ENCODE results near the gene ARRDC3.
"Not testable (repeated sequence)": the region's sequence is repeated elsewhere in the genome, so short reads cannot be mapped to it uniquely, and the experiment has no call there.

ARRDC3 gene

GRCh38 chr5:91408710-91409109, 25.6 kb upstream of the ARRDC3 start:
- TF ChIP-seq, protein P1, sequence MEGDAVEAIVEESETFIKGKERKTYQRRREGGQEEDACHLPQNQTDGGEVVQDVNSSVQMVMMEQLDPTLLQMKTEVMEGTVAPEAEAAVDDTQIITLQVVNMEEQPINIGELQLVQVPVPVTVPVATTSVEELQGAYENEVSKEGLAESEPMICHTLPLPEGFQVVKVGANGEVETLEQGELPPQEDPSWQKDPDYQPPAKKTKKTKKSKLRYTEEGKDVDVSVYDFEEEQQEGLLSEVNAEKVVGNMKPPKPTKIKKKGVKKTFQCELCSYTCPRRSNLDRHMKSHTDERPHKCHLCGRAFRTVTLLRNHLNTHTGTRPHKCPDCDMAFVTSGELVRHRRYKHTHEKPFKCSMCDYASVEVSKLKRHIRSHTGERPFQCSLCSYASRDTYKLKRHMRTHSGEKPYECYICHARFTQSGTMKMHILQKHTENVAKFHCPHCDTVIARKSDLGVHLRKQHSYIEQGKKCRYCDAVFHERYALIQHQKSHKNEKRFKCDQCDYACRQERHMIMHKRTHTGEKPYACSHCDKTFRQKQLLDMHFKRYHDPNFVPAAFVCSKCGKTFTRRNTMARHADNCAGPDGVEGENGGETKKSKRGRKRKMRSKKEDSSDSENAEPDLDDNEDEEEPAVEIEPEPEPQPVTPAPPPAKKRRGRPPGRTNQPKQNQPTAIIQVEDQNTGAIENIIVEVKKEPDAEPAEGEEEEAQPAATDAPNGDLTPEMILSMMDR (IDR thresholded peaks at IDR 0.05; ENCODE audit: insufficient read depth, low read depth, low read length, missing control alignments): no peak
- DNase-seq (ENCODE audit: low read depth): peak; percentile 16

DNA sequence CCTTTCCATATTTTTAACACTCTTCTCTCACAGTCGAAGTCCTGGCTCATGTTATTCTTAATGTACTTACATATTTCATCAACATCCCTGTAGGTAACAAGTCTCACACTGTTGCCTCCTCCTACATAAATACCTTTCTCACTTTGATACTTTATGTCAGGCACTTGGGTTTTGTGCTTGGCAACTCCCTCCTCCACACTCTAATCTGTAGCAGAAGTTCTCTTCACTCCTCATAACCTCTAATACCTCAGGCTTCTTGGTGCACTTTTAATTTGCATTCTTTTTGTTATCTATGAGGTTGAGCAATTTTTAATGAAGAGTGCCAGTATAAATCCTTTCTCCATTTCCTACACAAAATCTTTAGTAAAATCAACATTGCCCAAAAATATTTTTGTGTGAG, 24.1 kb upstream of the ARRDC3 start:
- DNase-seq (ENCODE audit: low read depth): no peak
- TF ChIP-seq, protein P1 (IDR thresholded peaks at IDR 0.05; ENCODE audit: insufficient read depth, low read depth, low read length, missing control alignments): no peak
- H3K4me3 ChIP-seq (ENCODE audit: low read length): no peak overlapping the region

More at GRCh38 chr5:91408710-91409109, 25.6 kb upstream of the ARRDC3 start:
- no peak overlapping the region for H3K4me3 ChIP-seq (ENCODE audit: low read length)

DNA sequence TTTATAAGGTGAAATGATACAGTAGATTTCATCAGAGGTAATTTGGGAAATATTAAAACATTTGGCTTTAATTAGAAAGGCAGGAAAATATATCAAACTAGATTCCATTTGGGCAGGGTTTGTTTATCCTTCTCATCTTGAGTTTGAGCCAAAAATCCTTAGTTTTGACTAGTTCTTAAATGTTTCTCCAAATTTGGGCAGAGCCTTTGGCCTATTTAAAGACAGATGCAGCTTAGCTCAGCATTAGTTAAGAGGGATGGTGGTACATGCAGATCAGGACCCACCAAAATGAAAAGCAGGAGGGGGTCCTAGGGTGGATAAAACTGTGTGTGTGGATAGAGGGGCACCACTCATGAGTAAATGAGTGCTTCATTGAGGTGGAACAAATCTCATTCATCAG, 20.3 kb upstream of the ARRDC3 start:
- TF ChIP-seq, protein P1 (IDR thresholded peaks at IDR 0.05; ENCODE audit: insufficient read depth, low read depth, low read length, missing control alignments): no peak
- DNase-seq (ENCODE audit: low read depth): no peak
- no peak overlapping the region for H3K4me3 ChIP-seq (ENCODE audit: low read length)

DNA sequence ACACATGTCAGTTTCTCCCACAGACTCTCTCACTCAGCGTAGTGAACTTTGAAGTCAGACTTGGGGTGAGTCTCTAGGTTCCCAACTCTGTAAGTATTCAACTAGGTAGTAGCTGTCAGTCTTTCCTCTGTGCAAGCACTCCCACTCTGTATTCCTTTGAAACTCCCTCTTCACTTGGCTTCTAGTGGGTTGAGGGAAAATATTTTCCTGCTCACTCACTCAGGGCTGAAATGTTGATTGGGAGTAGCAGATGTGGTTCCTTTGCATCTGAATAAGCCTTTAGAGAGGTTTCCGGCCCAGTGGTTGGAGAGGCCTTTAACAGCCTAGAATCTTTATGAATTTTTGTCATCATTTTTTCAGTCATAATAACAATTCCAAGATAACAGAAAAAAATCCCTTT, 18.1 kb upstream of the ARRDC3 start:
- DNase-seq (ENCODE audit: low read depth): no peak
- TF ChIP-seq, protein P1 (IDR thresholded peaks at IDR 0.05; ENCODE audit: insufficient read depth, low read depth, low read length, missing control alignments): no peak
- H3K4me3 ChIP-seq (ENCODE audit: low read length): no peak overlapping the region

DNA sequence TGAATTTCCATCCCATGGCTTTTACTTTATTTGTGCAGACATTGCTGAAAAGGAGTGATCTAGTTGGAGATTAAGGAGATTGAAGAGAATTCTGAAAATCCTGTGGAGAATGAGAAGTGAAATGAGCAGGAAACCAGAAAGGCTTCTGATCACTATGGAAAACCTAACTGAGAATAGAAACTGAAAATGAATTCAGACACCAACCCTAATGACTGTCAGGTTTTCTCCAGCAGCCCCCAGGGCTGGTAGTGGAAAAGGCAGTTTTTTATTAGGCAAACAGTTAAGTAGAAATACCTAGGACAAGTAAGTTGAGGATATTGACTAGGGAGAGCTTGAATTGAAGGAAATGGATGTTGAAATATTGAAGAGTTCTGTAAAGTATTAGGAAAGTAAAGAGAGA, 14.7 kb upstream of the ARRDC3 start:
- TF ChIP-seq, protein P1 (IDR thresholded peaks at IDR 0.05; ENCODE audit: insufficient read depth, low read depth, low read length, missing control alignments): no peak
- H3K4me3 ChIP-seq (ENCODE audit: low read length): no peak overlapping the region
- no peak for DNase-seq (ENCODE audit: low read depth)

DNA sequence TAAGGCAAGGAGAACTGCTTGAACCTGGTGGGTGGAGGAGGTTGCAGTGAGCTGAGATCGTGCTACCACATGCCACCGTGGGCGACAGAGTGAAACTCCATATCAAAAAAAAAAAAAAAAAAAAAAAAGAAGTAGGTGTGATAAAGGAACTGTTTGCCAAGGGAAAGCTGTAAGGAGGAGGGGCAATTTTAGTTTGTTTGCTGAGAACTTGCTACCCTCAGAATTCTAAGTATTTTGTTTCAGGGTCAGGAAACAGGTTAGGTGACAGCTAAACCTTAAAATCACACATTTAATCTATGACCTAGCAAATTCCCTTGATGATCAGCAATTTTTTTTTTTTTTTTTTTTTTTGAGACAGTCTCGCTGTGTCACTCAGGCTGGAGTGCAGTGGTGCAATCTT, 7.2 kb upstream of the ARRDC3 start:
- H3K4me3 ChIP-seq (ENCODE audit: low read length): no peak overlapping the region
- TF ChIP-seq, protein P1 (IDR thresholded peaks at IDR 0.05; ENCODE audit: insufficient read depth, low read depth, low read length, missing control alignments): no peak
- no peak for DNase-seq (ENCODE audit: low read depth)

DNA sequence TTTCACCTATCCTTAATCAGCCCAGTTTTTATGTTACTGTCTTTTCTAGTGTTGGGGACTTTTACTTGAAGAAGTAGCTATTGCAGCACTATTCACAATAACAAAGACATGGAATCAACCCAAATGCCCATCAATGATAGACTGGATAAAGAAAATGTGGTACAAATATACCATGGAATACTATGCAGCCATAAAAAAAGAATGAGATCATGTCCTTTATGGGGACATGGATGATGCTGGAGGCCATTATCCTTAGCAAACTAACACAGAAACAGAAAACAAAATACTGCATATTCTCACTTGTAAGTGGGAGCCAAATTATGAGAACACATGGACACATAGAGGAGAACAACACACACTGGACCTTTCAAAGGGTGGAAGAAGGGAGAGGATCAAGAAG, 6.4 kb upstream of the ARRDC3 start:
- not testable (repeated sequence) for DNase-seq (ENCODE audit: low read depth); H3K4me3 ChIP-seq (ENCODE audit: low read length)

DNA sequence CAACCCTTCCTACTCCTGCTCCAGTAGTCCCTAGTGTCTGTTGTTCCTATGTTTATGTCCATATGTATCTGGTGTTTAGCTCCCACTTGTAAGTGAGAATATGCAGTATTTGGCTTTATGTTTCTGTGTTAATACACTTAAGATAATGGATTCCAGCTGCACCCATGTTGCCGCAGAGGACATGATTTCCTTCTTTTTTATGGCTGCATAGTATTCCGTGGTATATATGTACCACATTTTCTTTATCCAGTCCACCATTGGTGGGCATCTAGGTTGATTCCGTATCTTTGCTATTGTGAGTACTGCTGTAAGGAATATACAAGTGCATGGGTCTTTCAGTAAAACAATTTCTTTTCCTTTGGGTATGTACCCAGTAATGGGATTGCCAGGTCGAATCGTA, 5.2 kb upstream of the ARRDC3 start:
- TF ChIP-seq, protein P1 (IDR thresholded peaks at IDR 0.05; ENCODE audit: insufficient read depth, low read depth, low read length, missing control alignments): no peak
- no peak for DNase-seq (ENCODE audit: low read depth)
- H3K4me3 ChIP-seq (ENCODE audit: low read length): no peak overlapping the region

All from epithelial cell of esophagus (primary cell).